ENCODE data around the gene JAKMIP2. TPM values are rescaled to one million over a fixed set of nuclear protein-coding genes. Genes with fewer than 3 reads are reported as not detected.

Gene JAKMIP2
- total RNA-seq, 1 experiment from 2014 or later = 6.4 TPM

- Mint-ChIP-seq H3K4me3 (no peak overlapping the region), H3K27ac (no peak overlapping the region), H3K4me1 (peaks cover 12 to 23% of the 10 kb centered on the region in 2 experiments), H3K27me3 (ENCODE audit: low read depth) (no peaks in the 10 kb centered on the region), H3K36me3 (ENCODE audit: insufficient read depth in 1 of 3, low read depth in 3 of 3) (no peaks in the 10 kb centered on the region), H3K9me3 (no peaks in the 10 kb centered on the region)
- Histone ChIP-seq H3K23me2 (ENCODE audit: insufficient read length, low read depth, low read length, poor library complexity, severe bottlenecking) (no peaks in the 10 kb centered on the region), H3K9ac (ENCODE audit: extremely low read depth, insufficient read length, low read length) (no peak overlapping the region), H2AK5ac (ENCODE audit: insufficient read length, low read length) (no peak overlapping the region), H3K27ac (ENCODE audit: insufficient read length, low read depth, low read length) (no peak overlapping the region), H3K9me3 (ENCODE audit: control insufficient read depth, low read depth, low read length) (no peaks in the 10 kb centered on the region), H2BK15ac (ENCODE audit: low read depth, low read length) (no peak overlapping the region), H3K23ac (ENCODE audit: insufficient read length, low read depth, low read length) (no peak overlapping the region), H3K4ac (ENCODE audit: low read depth, low read length) (no peak overlapping the region), H2BK12ac (ENCODE audit: insufficient read length, low read depth, low read length) (no peak overlapping the region), H2BK20ac (ENCODE audit: low read depth, low read length, poor library complexity, severe bottlenecking) (no peak overlapping the region), H4K91ac (ENCODE audit: insufficient read length, low read depth, low read length) (no peak overlapping the region), H3T11ph (ENCODE audit: low read length) (no peak overlapping the region), H2AFZ (ENCODE audit: low read length) (no peak overlapping the region), H3K27me3 (ENCODE audit: insufficient read depth, low read length) (no peaks in the 10 kb centered on the region), H2BK5ac (ENCODE audit: insufficient read length, low read length) (no peak overlapping the region), H3K18ac (ENCODE audit: insufficient read length, low read depth, low read length) (no peak overlapping the region), H2BK120ac (ENCODE audit: low read depth, low read length, poor library complexity, severe bottlenecking) (no peak overlapping the region), H4K8ac (replicated peaks; ENCODE audit: insufficient read length, low read depth, low read length) (no peak overlapping the region), H4K20me1 (ENCODE audit: control insufficient read depth, insufficient read depth, insufficient read length) (no peaks in the 10 kb centered on the region), H3K4me2 (ENCODE audit: insufficient read depth, insufficient read length, low read length) (no peak overlapping the region), H3K14ac (ENCODE audit: insufficient read depth, low read length) (no peak overlapping the region), H3K79me2 (ENCODE audit: insufficient read depth, low read length) (0 out of 2 replicates have a peak, but pooled peaks cover 1% of the 10 kb centered on the region), H4K5ac (ENCODE audit: insufficient read length, low read depth, low read length) (no peak overlapping the region), H3K79me1 (ENCODE audit: insufficient read depth, low read depth, low read length, poor library complexity, severe bottlenecking) (no peaks in the 10 kb centered on the region), H3K56ac (ENCODE audit: insufficient read length, low read depth, low read length) (no peak overlapping the region), H3K4me1 (ENCODE audit: insufficient read depth, low read length) (peaks cover 3% of the 10 kb centered on the region; the same call in 1 of the 2 replicates)
- DNase-seq = no peak
- WGBS (ENCODE audit: extremely low coverage, insufficient read length, low lambda C conversion rate) = no CpG with 5 or more reads among the region's 2 CpGs
- TF ChIP-seq CTCF (conservative IDR thresholded peaks at IDR 0.05) = no peak
Measured at GRCh38 chr5:147743012-147743411, 39.5 kb downstream of the JAKMIP2 start.
